Stimulated activated naive CD8-positive, alpha-beta T cell treated with anti-CD3 and anti-CD28 coated beads, Interleukin-15, amount 100 ng/mL, for 72 hours (primary cell): ENCODE measurements around the gene RNF222.
A peak's percentile ranks its signal among the peaks of the same experiment; 100 is the strongest.
"Not testable (repeated sequence)": the region's sequence is repeated elsewhere in the genome, so short reads cannot be mapped to it uniquely, and the experiment has no call there.

Source experiments
- ATAC-seq: fragments of 150-1000 bp; cut with Tn5 transposase; 2 replicates; pipeline ENCODE4 v1.10.0; 2021; ENCODE audit warnings: mild to moderate bottlenecking, moderate library complexity
- DNase-seq, 2 donors: peaks; one replicate each; pipeline ENCODE4 v3.0.0; 2021 to 2022
- H3K27ac Mint-ChIP-seq, 2 donors: one replicate each; pipeline ENCODE4 v1.8.0; 2022; ENCODE audit warnings: mild to moderate bottlenecking in 2 of 2, mixed read lengths in 2 of 2, moderate library complexity in 2 of 2
- H3K27me3 Mint-ChIP-seq: one replicate; pipeline ENCODE4 v1.8.0; 2022; ENCODE audit warnings: mixed read lengths
- H3K4me1 Mint-ChIP-seq: one replicate; pipeline ENCODE4 v1.8.0; 2022; ENCODE audit warnings: mild to moderate bottlenecking, mixed read lengths
- H3K4me3 Mint-ChIP-seq, 2 donors: one replicate each; pipeline ENCODE4 v1.8.0; 2022; ENCODE audit warnings: mild to moderate bottlenecking in 2 of 2, mixed read lengths in 2 of 2, moderate library complexity in 1 of 2
- H3K9me3 Mint-ChIP-seq, 2 donors: one replicate each; pipeline ENCODE4 v1.8.0; 2022; ENCODE audit warnings: mixed read lengths in 2 of 2

Gene RNF222

DNA sequence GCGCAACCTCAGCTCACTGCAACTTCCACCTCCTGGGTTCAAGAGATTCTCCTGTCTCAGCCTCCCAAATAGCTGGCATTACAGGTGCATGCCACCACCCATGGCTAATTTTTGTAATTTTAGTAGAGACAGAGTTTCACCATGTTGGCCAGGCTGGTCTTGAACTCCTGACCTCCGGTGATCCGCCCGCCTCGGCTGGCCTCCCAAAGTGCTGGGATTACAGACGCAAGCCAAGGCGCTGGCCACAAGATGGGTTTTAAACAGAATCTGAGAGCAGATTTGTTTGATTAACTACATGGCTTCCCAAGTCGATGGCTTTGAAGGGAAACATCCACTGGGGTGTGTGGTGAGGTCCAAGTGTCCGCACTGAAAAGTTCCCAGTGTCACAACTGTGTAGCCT, 3.1 kb downstream of the RNF222 start:
- H3K27me3 Mint-ChIP-seq, result peaks cover 15% of the 10 kb centered on the region
- ATAC-seq, H3K4me3 Mint-ChIP-seq, H3K27ac Mint-ChIP-seq, DNase-seq, H3K9me3 Mint-ChIP-seq: not testable (repeated sequence)
- peaks cover 13% of the 10 kb centered on the region for H3K4me1 Mint-ChIP-seq

DNA sequence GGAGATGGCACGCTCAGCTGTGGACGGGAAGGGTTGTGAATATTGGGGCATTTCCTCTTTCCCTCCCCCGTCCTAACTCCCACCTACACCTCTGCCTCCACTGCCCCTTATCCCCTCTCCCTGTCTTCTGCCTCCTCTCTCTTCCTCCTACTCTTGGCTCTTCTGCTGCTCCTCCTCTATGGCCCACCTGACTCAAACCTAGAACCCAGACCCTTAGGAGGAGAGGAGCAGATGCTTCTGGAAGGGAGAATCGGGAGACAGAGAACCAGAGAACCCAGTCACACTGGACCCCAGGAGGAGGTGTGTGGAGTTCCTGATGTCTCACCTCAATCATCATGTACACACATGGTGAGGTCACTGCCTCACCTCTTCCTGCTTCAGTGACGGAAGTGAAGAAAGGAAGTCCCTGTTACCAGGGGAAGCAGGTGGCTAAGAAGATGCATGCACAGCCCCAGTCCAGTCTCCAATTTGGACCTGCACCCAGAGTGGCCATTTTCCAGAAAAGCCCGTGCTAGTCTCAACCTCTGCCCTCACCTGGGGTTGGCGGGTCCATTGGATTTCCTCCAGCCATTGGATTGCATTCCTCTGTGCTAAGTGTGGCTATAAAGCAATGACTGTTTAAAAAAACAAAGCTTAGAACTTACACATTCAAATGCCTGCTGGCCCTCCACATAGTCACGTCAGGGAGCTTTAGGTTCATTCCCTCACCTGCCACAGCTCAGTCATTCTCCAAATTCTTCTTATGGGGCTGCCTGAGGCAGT, 4.0 kb downstream of the RNF222 start:
- H3K4me1 Mint-ChIP-seq, result peaks cover 13% of the 10 kb centered on the region
- peak; percentile 97 for ATAC-seq
- peaks cover 0 to 8% of the 10 kb centered on the region in 2 donors for H3K9me3 Mint-ChIP-seq
- H3K27ac Mint-ChIP-seq, result peak overlapping the region; percentile 94 to 98
- peak overlapping the region; percentile 30 to 55 for H3K4me3 Mint-ChIP-seq
- H3K27me3 Mint-ChIP-seq, result peaks cover 14% of the 10 kb centered on the region
- DNase-seq, result peak in 1 of 2 donors; percentile 43

DNA sequence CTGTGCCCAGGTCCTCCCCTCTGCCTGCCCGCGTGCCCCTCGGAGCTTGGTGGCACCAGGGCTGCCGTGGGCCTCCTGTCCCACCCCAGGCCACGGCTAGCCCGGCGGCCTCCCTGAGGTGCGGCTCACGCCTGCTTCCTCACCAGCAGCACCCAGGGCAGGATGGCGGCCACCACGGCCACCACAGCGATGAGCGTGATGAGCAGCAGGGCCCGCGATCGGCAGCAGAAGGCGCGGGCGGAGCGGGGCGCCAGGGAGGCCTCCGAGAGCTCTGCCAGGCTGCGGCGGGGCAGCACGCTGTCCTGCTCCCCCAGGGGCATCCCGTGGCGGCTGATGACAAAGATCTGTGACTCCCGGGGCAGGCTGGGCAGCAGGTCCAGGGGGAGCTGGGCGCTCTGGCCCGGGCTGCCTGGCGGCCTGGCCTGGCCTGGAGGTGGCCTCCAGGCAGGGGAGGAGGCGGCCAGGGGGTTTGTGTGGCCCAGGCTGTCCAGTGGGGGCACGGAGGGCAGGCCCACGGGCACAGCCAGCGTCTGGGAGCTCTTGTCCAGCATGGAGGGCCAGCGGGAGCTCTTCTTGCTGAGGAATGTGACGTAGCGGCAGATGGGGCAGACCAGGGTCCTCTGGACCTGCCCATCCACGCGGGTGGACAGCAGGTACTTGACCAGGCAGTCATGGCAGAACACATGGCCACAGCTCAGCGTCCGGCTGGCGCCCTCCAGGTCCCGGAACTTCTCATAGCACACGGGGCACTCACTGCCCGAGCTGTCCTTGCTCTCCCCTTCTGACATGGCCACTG, 4.8 kb downstream of the RNF222 start:
- peaks cover 7% of the 10 kb centered on the region for H3K27me3 Mint-ChIP-seq
- peaks cover 0 to 8% of the 10 kb centered on the region in 2 donors for H3K9me3 Mint-ChIP-seq
- H3K27ac Mint-ChIP-seq, result peak overlapping the region; percentile 94 to 98
- peak; percentile 17 for ATAC-seq
- peaks cover 13% of the 10 kb centered on the region for H3K4me1 Mint-ChIP-seq
- DNase-seq, result no peak
- peak overlapping the region in 1 of 2 donors; percentile 55 for H3K4me3 Mint-ChIP-seq

DNA sequence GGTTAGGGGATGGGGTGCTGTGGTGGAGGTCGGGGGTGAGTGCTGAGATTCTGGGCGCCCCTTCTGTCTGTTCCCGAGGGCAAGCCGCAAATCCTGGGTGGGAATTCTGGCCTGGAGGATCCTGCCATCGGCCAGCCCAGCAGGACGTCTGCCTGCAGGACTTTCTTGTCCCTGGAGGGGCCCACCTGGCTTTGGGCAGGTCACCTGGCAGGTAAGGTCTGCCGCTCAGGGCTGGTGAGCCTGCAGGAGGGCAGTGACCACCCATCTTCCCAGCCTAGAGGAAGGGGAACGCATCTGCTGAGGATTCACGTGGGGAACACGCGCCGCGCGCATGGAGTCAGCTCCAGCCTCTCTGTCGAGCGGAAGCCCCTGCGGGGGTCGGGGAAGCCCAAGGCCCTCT, 5.4 kb downstream of the RNF222 start:
- Mint-ChIP-seq H3K9me3 (peaks cover 0 to 8% of the 10 kb centered on the region in 2 donors), H3K27ac (no peak overlapping the region), H3K4me1 (peaks cover 13% of the 10 kb centered on the region), H3K27me3 (peaks cover under 1% of the 10 kb centered on the region), H3K4me3 (no peak overlapping the region)
- DNase-seq, result no peak
- ATAC-seq, result no peak

DNA sequence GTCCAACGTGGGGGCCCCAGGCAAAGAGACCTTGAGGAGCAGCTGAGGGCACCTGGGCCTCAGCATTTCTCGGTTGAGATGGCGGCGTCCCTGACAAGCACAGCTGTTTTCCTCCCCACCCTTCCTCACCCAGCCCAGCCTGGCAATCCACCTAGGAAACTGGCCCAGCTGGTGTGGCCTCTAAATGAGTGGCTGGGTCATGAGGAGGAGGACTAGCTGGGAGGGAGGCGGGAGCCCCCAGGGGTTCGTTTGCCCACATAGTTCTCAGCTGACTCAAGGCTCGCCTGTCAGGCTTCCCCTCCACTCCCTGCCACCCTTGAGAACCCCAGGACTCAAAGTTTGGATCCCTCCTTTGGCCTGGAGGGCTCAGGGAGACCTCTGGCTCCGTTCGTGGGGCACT, 5.9 kb downstream of the RNF222 start:
- no peak for DNase-seq
- peaks cover 15% of the 10 kb centered on the region for H3K4me1 Mint-ChIP-seq
- H3K4me3 Mint-ChIP-seq, result no peak overlapping the region
- no peak overlapping the region for H3K27ac Mint-ChIP-seq
- ATAC-seq, result no peak
- peaks cover 0 to 8% of the 10 kb centered on the region in 2 donors for H3K9me3 Mint-ChIP-seq
- H3K27me3 Mint-ChIP-seq, result no peaks in the 10 kb centered on the region

DNA sequence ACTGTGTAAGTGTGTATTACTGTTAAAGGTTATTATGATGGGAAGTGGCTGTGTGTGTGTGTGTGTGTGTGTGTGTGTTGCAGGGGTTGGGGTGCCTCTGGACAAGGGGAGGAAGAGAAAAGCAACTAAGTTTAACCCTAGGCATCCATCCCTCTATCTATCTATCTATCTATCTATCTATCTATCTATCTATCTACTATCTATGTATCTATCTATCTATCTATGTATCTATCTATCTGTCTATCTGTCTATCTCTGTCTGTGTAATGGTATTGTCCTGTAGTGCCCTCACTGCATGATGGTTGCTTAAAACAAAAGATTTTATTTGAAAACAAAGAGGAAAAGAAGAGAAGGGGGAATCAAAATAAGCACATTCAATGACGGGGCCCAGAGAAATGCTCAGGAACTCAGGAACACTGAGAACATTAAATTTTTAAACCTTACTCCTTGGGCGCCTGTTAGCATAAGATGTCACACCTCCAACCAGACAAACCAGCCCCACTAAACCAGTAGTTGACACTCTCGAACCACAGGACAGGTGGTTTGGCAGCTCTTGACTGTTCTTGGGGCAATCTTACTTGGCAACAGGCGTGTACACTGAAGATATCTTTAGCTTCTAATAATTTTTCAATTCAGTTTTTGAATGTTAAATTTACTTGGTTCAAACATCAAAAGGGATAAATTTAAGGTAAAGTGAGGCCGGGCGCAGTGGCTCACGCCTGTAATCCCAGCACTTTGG, 9.5 kb downstream of the RNF222 start:
- H3K27ac Mint-ChIP-seq, result no peak overlapping the region
- ATAC-seq, result no peak

GRCh38 chr17:8386841-8387240, 10.8 kb downstream of the RNF222 start:
- no peak for ATAC-seq
- DNase-seq, result no peak
- Mint-ChIP-seq H3K27me3 (no peaks in the 10 kb centered on the region), H3K4me1 (peaks cover 27% of the 10 kb centered on the region), H3K9me3 (no peaks in the 10 kb centered on the region), H3K27ac (peak overlapping the region in 1 of 2 donors; percentile 33), H3K4me3 (no peak overlapping the region)

More for the DNA sequence above, 9.5 kb downstream of the RNF222 start:
- no peaks in the 10 kb centered on the region for H3K9me3 Mint-ChIP-seq
- no peaks in the 10 kb centered on the region for H3K27me3 Mint-ChIP-seq
- DNase-seq, result no peak
- peaks cover 28% of the 10 kb centered on the region for H3K4me1 Mint-ChIP-seq
- no peak overlapping the region for H3K4me3 Mint-ChIP-seq

GRCh38 chr17:8384801-8385378, 12.7 kb downstream of the RNF222 start:
- H3K9me3 Mint-ChIP-seq, result no peaks in the 10 kb centered on the region
- H3K27me3 Mint-ChIP-seq, result no peaks in the 10 kb centered on the region
- H3K4me3 Mint-ChIP-seq, result peak overlapping the region; percentile 90 to 99
- H3K27ac Mint-ChIP-seq, result peak overlapping the region in 1 of 2 donors; percentile 54
- peaks cover 44% of the 10 kb centered on the region for H3K4me1 Mint-ChIP-seq
- DNase-seq, result no peak
- no peak for ATAC-seq

GRCh38 chr17:8383143-8383822, 14.3 kb downstream of the RNF222 start, which contains the start of gene RPL26:
Gene RPL26, minus strand, starts transcription at chr17:8383193. Its CDS starts 883 bp downstream, at chr17:8382310.
- Mint-ChIP-seq H3K27me3 (no peaks in the 10 kb centered on the region), H3K9me3 (no peaks in the 10 kb centered on the region), H3K27ac (peak within 1 kb of the TSS; percentile 98 to 100), H3K4me1 (peaks cover 59% of the 10 kb centered on the region), H3K4me3 (peak within 1 kb of the TSS; percentile 90 to 99)
- ATAC-seq, result peak; percentile 96
- DNase-seq, result peak; percentile 96

GRCh38 chr17:8382880-8383142, 14.8 kb downstream of the RNF222 start:
- Mint-ChIP-seq H3K27me3 (no peaks in the 10 kb centered on the region), H3K4me3 (peak overlapping the region; percentile 90 to 99), H3K27ac (peak overlapping the region; percentile 98 to 100), H3K9me3 (no peaks in the 10 kb centered on the region), H3K4me1 (peaks cover 64% of the 10 kb centered on the region)
- ATAC-seq (no peak), DNase-seq (no peak)

DNA sequence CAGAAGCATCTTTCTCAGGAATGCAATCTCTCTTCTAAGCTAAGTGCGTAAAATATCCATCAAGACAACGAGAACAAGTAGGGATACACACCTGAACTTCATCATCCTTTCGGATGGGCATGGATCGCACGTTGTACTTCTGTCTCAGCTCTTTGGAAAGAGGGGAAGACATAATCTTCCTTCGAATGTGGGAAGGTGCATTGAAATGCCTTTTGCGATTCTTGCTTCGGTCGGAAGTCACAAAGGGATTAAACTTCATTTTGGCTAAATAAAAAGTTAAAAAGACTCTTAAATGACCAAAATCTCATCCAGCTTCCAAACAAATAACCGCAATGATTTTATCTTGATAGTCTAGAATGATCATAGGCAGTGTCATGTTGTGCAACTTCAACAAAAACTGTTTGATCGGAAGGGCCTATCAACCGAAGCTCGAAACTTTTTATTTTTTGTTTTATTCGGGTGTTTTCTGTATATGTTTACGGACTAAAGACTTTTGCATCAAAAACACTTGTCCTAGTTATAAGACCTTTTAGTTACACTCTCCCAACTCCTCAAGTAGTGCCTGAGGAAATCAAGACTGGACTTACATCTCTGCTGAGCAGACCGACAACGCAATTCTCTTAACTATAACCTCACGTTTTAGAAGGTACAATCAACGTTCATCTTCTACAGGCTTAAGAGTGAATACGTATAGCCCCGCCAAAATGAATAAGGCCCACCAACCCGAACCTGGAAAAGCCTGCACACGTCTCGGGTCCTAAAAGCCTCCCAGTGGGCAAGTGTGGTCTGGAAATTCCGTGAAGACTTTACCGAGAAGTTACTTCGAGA, 15.4 kb downstream of the RNF222 start:
- Mint-ChIP-seq H3K4me3 (peak overlapping the region; percentile 90 to 99), H3K27me3 (no peaks in the 10 kb centered on the region), H3K4me1 (peaks cover 69% of the 10 kb centered on the region), H3K27ac (peak overlapping the region; percentile 98 to 100), H3K9me3 (no peaks in the 10 kb centered on the region)
- DNase-seq, result peak in 1 of 2 donors; percentile 11
- no peak for ATAC-seq

DNA sequence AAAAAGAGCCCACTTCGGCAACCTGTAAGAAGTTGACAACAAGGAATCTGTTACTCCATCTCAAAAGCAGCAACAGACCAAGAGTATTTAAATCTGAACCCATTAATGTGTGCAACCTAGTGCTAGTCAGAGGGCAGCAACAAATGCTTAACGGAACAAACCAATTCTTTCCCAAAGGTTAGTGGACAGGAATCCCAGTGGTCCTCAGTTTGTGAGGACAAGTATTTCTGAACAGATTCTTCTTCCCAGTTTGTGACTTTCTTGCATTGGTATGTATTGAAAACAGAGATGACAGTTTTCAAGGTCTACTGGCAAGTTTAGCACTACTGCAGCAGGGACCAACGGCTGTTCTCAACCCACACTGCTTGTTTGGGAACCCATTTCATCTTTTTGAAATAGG, 17.6 kb downstream of the RNF222 start:
- H3K27ac Mint-ChIP-seq, result peak overlapping the region in 1 of 2 donors; percentile 27
- peak overlapping the region; percentile 29 to 90 for H3K4me3 Mint-ChIP-seq
- ATAC-seq (no peak), DNase-seq (no peak)
- H3K4me1 Mint-ChIP-seq, result peaks cover 76% of the 10 kb centered on the region
- H3K27me3 Mint-ChIP-seq, result no peaks in the 10 kb centered on the region
- no peaks in the 10 kb centered on the region for H3K9me3 Mint-ChIP-seq

- Mint-ChIP-seq H3K27ac (peak overlapping the region in 1 of 2 donors; percentile 67), H3K4me1 (peaks cover 62% of the 10 kb centered on the region), H3K4me3 (peak overlapping the region in 1 of 2 donors; percentile 26)
- H3K27me3 Mint-ChIP-seq, ATAC-seq, H3K9me3 Mint-ChIP-seq, DNase-seq: not testable (repeated sequence)
These were observed 19.5 kb downstream of the RNF222 start for GRCh38 chr17:8378117-8378516.

GRCh38 chr17:8377422-8377821, 20.2 kb downstream of the RNF222 start:
- Mint-ChIP-seq H3K4me3 (peak overlapping the region in 1 of 2 donors; percentile 41), H3K27me3 (no peaks in the 10 kb centered on the region), H3K27ac (no peak overlapping the region), H3K4me1 (peaks cover 62% of the 10 kb centered on the region), H3K9me3 (no peaks in the 10 kb centered on the region)
- ATAC-seq, result no peak
- no peak for DNase-seq
